Measurements from ENCODE around the gene CROCC2.

Gene CROCC2

GRCh38 chr2:240906141-240906910 is at the start of gene CROCC2:
Gene CROCC2 (plus strand): TSS chr2:240906336. CDS start chr2:240906514, 178 bp downstream.
- DNase-seq (ENCODE audit: low read depth) = no peak

- no peak for DNase-seq (ENCODE audit: low read depth)
Measured at GRCh38 chr2:240857039-240858008, 48.8 kb upstream of the CROCC2 start.

GRCh38 chr2:240858321-240858720 is 47.8 kb upstream of the CROCC2 start:
- DNase-seq (ENCODE audit: low read depth) = no peak

GRCh38 chr2:240858871-240859270 is 47.3 kb upstream of the CROCC2 start:
- DNase-seq (ENCODE audit: low read depth) = no peak

GRCh38 chr2:240861547-240861946 is 44.6 kb upstream of the CROCC2 start:
- no peak for DNase-seq (ENCODE audit: low read depth)

- no peak for DNase-seq (ENCODE audit: low read depth)
Measured at GRCh38 chr2:240864475-240864874, 41.7 kb upstream of the CROCC2 start.

GRCh38 chr2:240865391-240865790 is 40.7 kb upstream of the CROCC2 start:
- DNase-seq (ENCODE audit: low read depth) = no peak

GRCh38 chr2:240868286-240869108 is 37.6 kb upstream of the CROCC2 start, which contains the start of gene AGXT:
Gene AGXT (plus strand): TSS chr2:240868824. CDS start chr2:240868866, 42 bp downstream.
- no peak for DNase-seq (ENCODE audit: low read depth)

- no peak for DNase-seq (ENCODE audit: low read depth)
Measured at GRCh38 chr2:240869109-240869955, 36.8 kb upstream of the CROCC2 start.

- no peak for DNase-seq (ENCODE audit: low read depth)
Measured at GRCh38 chr2:240869956-240870875, 35.9 kb upstream of the CROCC2 start.

- no peak for DNase-seq (ENCODE audit: low read depth)
Measured at GRCh38 chr2:240871071-240871958, 34.8 kb upstream of the CROCC2 start.

GRCh38 chr2:240872317-240873097 is 33.6 kb upstream of the CROCC2 start:
- no peak for DNase-seq (ENCODE audit: low read depth)

GRCh38 chr2:240873098-240873788 is 32.9 kb upstream of the CROCC2 start:
- DNase-seq (ENCODE audit: low read depth) = no peak

GRCh38 chr2:240873805-240874714 is 32.1 kb upstream of the CROCC2 start:
- no peak for DNase-seq (ENCODE audit: low read depth)

- DNase-seq (ENCODE audit: low read depth) = no peak
Measured at GRCh38 chr2:240874715-240875227, 31.4 kb upstream of the CROCC2 start.
